Kidney capillary endothelial cell (primary cell): Measurements from ENCODE around the gene CACNG3.
"Not testable (repeated sequence)": the region's sequence is repeated elsewhere in the genome, so short reads cannot be mapped to it uniquely, and the experiment has no call there.

ENCODE experiments used
- DNase-seq: peaks from one replicate; pipeline ENCODE4 v3.0.0-alpha.2; 2018; ENCODE audit warnings: low spot score

CACNG3 gene

GRCh38 chr16:24332582-24333090, 76.5 kb downstream of the CACNG3 start:
- no peak for DNase-seq

- DNase-seq: no peak
These were observed 80.4 kb downstream of the CACNG3 start for GRCh38 chr16:24336491-24336890.

DNA sequence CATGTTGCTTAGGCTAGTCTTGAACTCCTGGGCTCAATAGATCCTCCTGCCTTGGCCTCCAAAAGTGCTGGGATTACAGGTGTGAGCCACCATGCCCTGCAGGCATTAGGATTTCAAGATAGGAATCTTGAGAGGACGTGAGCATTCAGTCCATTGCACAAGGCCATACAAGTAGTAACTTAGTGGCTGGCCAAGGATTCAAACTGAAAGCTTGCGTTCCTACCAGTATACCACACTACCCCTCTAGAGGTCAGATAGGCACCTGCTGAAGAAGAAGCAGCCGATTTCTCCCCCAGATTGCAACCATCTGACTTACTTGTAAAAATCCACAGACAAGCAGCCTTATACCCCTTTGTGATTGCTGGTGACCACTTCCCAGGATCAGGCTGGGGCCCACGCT, 80.9 kb downstream of the CACNG3 start:
- DNase-seq: no peak

DNA sequence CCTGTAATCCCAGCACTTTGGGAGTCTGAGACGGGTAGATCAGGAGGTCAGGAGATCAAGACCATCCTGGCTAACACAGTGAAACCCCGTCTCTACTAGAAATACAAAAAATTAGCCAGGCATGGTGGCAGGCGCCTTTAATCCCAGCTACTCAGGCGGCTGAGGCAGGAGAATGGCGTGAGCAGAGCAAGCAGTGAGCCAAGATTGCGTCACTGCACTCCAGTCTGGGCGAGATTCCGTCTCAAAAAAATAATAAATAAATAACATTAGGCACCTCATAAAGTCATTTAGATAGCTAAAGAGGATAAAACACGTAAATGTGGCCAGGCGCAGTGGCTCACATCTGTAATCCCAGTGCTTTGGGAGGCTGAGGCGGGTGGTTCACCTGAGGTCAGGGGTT, 87.7 kb downstream of the CACNG3 start:
- DNase-seq: not testable (repeated sequence)

DNA sequence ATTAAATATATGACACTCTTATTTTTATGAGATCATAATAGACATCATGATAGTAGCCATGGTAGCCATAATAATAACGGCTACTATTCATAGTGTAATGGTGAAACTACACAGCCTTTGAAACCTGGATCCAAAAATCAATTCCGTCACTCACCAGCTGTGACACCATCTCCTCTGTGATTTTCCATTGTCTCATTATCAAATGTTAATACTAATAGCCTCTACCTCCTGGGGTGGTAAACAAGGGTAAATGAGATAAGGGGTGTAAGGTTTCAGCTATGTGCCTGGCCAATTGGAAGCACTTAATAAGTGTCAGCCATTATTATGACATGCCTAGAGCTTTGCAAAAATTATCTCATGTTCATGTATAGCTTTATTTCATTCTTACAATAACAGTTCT, 88.6 kb downstream of the CACNG3 start:
- no peak for DNase-seq

GRCh38 chr16:24345704-24346103, 89.6 kb downstream of the CACNG3 start:
- DNase-seq: no peak

DNA sequence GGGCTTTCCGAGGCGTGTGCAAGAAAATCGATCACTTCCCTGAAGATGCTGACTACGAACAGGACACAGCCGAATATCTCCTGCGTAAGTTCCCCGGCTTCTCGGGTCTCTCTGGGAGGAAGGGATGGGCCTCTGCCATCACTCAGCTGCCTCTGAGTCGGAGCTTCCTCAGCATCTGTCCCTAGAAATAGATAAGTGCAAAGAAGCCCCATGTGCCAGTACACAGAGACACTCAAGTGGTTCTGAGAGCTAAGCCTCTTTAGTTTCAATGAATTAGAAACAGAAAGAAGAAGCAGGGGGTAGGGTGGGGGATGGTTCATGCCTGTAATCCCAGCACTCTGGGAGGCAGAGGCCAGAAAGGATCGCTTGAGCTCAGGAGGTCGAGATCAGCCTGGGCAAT, 90.6 kb downstream of the CACNG3 start:
- DNase-seq: no peak

DNA sequence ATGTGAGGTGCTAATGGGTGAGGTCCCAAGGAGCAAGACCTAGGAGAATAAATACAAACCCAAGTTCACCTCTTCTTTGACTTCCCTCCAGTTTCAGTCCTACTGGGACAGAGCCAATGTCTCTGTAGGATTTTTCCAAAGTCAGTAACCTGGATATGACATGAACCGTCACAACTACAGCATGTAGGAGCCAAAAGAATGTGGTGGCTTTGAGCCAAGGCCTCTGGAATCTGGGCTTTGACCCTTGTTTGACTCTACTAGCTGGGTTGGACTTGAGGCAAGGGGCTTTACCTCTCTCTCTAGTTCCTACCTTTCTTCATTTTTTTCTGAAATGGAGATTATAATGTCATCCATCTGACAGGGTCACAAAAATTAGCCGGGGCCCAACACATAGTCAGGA, 91.4 kb downstream of the CACNG3 start:
- no peak for DNase-seq

DNA sequence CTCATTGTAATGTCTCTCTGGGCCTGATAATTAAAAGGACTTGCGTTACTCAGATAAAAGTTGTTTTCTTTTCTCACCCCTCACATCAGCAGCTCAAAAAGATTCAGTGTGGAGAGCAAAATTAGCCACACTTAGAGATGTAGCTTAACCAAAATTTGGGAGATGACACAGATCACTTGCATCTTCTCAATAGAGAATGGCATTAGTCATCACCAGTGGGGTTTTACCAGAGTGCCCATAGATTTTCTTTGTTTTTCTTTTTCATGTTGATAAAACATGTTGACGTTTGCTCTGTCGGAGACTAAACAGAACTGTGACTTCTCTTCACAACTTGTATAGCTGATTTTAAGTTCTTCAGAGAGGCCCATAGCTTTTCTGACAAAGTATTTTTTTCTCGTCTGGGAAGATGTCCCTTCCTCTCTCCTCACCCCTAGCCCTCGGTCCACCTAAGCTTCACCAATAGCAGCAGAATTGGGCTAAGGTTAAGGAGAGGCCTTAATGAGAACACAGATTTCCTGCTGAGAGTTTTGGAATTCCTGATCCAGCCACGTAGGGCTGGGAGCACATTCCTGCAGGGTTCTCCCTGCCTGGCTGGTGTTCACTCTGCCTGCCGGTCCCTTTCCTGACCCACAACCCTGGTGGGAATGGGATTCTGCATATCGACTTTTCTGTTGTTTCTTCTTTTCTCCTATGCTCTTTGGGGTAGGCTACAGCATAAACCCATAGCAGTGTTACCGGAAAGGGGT, 92.6 kb downstream of the CACNG3 start:
- no peak for DNase-seq

DNA sequence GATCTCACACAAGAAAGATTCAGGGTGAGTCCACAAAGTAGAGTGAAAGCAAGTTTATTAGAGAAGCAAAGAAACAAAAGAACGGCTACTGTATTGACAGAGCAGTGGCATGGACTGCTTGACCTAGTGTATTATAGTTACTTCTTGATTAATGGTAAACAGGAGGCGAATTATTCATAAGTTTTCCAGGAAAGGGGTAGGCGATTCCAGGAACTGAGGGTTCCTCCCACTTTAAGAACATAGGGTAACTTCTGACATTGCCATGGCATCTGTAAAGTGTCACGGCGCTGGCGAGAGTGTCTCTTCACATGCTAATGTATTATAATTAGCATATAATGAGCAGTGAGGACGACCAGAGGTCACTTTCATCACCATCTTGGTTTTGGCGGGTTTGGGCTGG, 93.2 kb downstream of the CACNG3 start:
- DNase-seq: no peak

- DNase-seq: no peak
These were observed 96.6 kb downstream of the CACNG3 start for GRCh38 chr16:24352746-24353145.

DNA sequence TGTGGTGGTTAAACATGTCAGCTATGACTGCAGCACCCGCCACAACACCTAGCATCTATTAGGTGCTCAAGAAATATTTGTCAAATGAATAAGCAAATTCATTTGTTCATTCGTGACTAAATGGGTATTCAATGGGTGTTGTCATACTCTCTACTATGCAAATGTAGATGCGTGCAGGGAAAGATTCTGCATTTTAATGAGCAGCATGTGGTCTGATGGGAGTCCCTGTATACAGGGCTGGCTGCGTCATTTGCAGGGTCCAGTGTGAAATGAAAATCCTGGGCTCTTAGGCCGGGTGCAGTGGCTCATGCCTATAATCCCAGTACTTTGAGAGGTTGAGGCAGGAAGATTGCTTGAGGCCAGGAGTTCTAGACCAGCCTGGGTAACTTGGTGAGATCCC, 97.5 kb downstream of the CACNG3 start:
- no peak for DNase-seq

DNA sequence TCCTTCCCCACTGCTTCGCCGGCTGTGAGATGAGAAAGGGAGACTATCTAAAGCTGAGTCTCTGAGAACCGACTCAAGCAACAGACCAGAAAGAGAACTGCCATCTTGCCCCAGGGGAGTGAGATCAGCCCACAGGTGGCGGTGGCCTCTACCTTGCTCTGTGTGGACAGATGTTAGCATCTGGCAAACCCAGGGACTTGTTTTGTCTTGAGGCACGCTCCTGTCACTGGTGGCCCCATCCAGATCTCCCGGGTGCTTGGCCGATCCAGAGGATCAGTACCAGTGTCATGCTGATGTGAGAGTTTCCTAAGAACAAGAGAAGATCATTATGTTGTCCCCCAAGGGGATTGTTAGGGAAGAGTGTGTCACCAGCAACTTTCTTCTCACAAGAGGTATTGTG, 101.4 kb downstream of the CACNG3 start:
- DNase-seq: no peak

- no peak for DNase-seq
These were observed 102.0 kb downstream of the CACNG3 start for GRCh38 chr16:24358117-24358516.

GRCh38 chr16:24359490-24359889, 103.4 kb downstream of the CACNG3 start:
- no peak for DNase-seq

- DNase-seq: no peak
These were observed 104.8 kb downstream of the CACNG3 start for GRCh38 chr16:24360936-24361335.

DNA sequence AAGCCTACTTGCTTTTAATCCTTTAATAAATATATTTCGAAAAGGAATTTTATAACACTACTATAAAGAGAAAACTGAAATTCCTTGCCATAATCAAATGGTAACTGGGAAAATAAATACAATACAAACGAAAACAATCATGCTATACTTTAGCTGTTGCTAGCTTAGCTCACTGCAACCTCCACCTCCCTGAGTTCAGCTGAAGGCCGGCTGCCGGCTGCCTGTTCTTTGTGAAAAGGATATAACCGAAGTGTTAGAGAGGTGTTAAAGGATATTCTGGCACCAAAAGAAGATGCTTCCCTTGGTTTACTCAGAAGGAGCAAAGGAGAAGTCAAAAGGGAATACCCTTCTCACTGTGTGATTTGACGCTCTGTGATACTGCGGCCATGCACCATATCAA, 108.5 kb downstream of the CACNG3 start:
- DNase-seq: no peak

DNA sequence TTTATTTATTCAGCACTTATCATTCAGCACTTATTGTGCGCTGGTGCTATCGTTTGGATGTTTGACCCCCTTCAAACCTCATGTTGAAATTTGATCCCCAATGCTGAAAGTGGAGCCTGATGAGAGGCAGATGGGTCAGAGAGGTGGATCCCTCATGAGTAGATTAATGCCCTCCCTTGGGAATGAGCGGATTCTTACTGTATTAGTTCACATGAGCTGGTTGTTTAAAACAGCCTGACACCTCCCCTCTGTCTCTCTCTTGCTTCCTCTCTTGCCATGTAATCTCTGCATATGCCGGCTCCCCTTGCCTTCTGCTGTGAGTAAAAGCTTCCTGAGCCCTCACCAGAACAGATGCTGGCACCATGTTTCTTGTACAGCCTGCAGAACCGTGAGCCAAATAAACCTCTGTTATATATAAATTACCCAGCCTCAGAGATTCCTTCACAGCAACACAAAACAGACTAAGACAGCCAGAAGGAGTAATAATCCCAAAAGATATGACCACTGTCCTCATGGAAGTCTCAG, 111.1 kb downstream of the CACNG3 start:
- no peak for DNase-seq

DNA sequence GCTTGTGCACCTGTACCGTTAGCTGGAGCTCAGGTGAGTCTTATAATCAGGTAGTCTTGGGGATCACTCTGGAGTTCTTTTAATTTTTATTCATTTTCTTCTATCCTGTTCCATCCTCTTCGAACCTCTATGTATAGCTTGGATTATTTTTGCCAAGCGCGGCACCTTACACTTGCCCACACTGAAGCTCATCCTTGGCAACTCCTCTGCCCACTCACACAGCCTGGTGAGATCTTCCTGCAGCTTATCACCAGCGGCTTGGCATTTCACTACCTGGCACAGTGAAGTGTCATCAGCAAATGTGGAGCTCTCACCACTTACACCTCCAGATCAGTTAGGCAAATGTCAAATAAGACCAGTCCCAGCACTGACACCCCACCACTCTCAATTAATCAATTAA, 116.7 kb downstream of the CACNG3 start:
- DNase-seq: no peak

GRCh38 chr16:24378999-24379398, 122.9 kb downstream of the CACNG3 start:
- no peak for DNase-seq

DNA sequence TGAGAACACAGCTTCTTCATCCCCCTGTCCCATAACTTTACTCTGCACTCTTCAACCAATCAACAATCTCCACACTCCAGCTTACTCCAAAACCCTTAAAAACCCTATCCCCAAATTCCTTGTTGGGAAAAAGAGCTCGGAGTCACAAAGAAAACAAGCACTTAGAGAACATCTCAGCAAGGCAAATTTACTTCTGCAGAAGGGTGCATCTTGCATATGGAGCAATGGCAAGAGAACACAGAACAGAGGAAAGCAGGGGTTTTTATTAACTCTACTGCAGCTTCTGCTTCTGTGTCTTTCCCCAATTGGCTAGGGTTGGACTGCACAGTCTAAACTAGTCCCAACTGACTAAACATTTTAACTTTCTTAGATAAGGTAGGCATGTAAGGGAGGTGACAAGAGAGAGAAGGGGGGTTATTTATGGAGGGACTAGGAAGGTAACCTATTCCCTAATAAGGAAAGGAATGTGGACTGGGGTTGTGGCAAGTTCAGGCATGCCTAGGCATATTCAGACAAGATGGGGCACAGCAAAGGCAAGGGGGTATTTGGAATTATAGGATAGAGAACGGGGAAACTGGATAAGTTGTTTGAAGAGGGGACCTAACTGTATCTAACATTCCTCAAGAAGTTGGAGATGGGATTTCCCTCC, 125.5 kb downstream of the CACNG3 start:
- DNase-seq: no peak

- DNase-seq: no peak
These were observed 126.8 kb downstream of the CACNG3 start for GRCh38 chr16:24382762-24383407.

GRCh38 chr16:24394341-24394740, 138.2 kb downstream of the CACNG3 start:
- DNase-seq: no peak
